K562 (cell line): Measurements from ENCODE around the gene ELP5. TPM values are rescaled to one million over a fixed set of nuclear protein-coding genes. Genes with fewer than 3 reads are reported as not detected.

Experiments
- BMI1 ChIP-seq: fragments of 150-350 bp; IDR thresholded peaks from 2 replicates; pipeline ENCODE4 v1.6.1; 2014; ENCODE audit warnings: low read length
- CSDE1 ChIP-seq, 2 experiments: fragments of 450-650 bp; IDR thresholded peaks; 2 replicates each; pipeline ENCODE4 v1.6.1; 2016; ENCODE audit warnings: mild to moderate bottlenecking in 1 of 2
- IRF2 ChIP-seq: sonication (generic); formaldehyde crosslinking; IDR thresholded peaks from 2 replicates; pipeline ENCODE4 v1.8.1; 2022; ENCODE audit warnings: mild to moderate bottlenecking, missing genetic modification reagents
- MAZ ChIP-seq, 2 experiments: fragments of 450-650 bp in 1 of 2; sonication (generic) in 1 of 2; formaldehyde crosslinking; IDR thresholded peaks in 1 of 2; conservative IDR thresholded peaks in 1 of 2; 2 replicates each; pipeline versions ENCODE4 v1.4.0 to v1.5.0; 2020; ENCODE audit warnings: mild to moderate bottlenecking in 1 of 2, missing genetic modification reagents in 1 of 2
- MBD1 ChIP-seq: fragments of 250-450 bp; sonication (Bioruptor Pico); IDR thresholded peaks from 2 replicates; pipeline ENCODE4 v1.8.0; 2022; ENCODE audit warnings: inconsistent platforms
- NRF1 ChIP-seq, 2 experiments: fragments of 450-650 bp; IDR thresholded peaks in 1 of 2; conservative IDR thresholded peaks in 1 of 2; 2 replicates each; pipeline ENCODE4 v1.6.1; 2014; ENCODE audit warnings: mild to moderate bottlenecking in 2 of 2
- PRDM10 ChIP-seq: fragments of 450-650 bp; IDR thresholded peaks from 2 replicates; pipeline ENCODE4 v1.6.1; 2018; ENCODE audit not compliant: partially characterized antibody
- RFX1 ChIP-seq: fragments of 450-650 bp; IDR thresholded peaks from 2 replicates; pipeline ENCODE4 v1.6.1; 2016; ENCODE audit warnings: mild to moderate bottlenecking, moderate library complexity
- SNIP1 ChIP-seq: fragments of 450-650 bp; IDR thresholded peaks from 2 replicates; pipeline ENCODE4 v1.7.1; 2017; ENCODE audit warnings: low read depth, mild to moderate bottlenecking
- SP1 ChIP-seq: sonication (generic); formaldehyde crosslinking; IDR thresholded peaks from 2 replicates; pipeline ENCODE4 v1.8.1; 2022; ENCODE audit warnings: mild to moderate bottlenecking, missing genetic modification reagents
- TFAP4 ChIP-seq: sonication (generic); formaldehyde crosslinking; IDR thresholded peaks from 2 replicates; pipeline ENCODE4 v1.8.0; 2022; ENCODE audit warnings: missing genetic modification reagents, mild to moderate bottlenecking, moderate library complexity, borderline replicate concordance
- VEZF1 ChIP-seq: fragments of 200-800 bp; sonication (Bioruptor generic); IDR thresholded peaks from 2 replicates; pipeline ENCODE4 v1.6.1; 2017; ENCODE audit warnings: missing genetic modification characterization, missing compliant biosample characterization
- ZBTB12 ChIP-seq: fragments of 250-450 bp; sonication (Bioruptor Pico); IDR thresholded peaks from 2 replicates; pipeline ENCODE4 v1.4.0; 2020
- ZNF740 ChIP-seq, 3 experiments: fragments of 200-800 bp in 1 of 3; sonication (Bioruptor generic) in 1 of 3; sonication (generic) in 1 of 3; formaldehyde crosslinking in 1 of 3; IDR thresholded peaks; 2 replicates each; pipeline versions ENCODE4 v1.6.1 to v1.8.0; 2016 to 2022; ENCODE audit warnings: mild to moderate bottlenecking in 2 of 3, missing compliant biosample characterization in 2 of 3, missing genetic modification characterization in 2 of 3, missing genetic modification reagents in 1 of 3
- ZNF778 ChIP-seq: fragments of 450-650 bp; formaldehyde crosslinking; IDR thresholded peaks from 2 replicates; pipeline ENCODE4 v1.4.0; 2020; ENCODE audit warnings: mild to moderate bottlenecking, moderate library complexity
- polyA plus RNA-seq, 8 experiments: library from polyadenylated mRNA; depleted of rRNA in 4 of 8; stranded (reverse) in 5 of 8; unstranded in 3 of 8; fragments of >200 nt; fragmentation: Nextera tagmentation in 2 of 8; fragmentation: Illumina TruSeq in 1 of 8; extraction: Ambion mirVana in 2 of 8; extraction: Trizol in 1 of 8; gene quantifications; 2 replicates each; pipeline versions ENCODE4 v1.2.1 to v1.2.3, GENCODE V29; 2011 to 2014; ENCODE audit warnings: inconsistent platforms in 1 of 8, missing spikeins in 1 of 8
- total RNA-seq, 7 experiments: library from RNA; depleted of rRNA in 6 of 7; stranded (reverse); fragments of >200 nt in 6 of 7; fragmentation: Illumina TruSeq in 2 of 7; extraction: Trizol in 2 of 7; gene quantifications; 2 replicates each; pipeline versions ENCODE4 v1.2.1 to v1.2.3, GENCODE V29; 2011 to 2021; ENCODE audit warnings: low replicate concordance in 1 of 7

Gene ELP5
- total and polyA plus RNA-seq, 9 of the 15 experiments (the other 6 are each of a cell fraction or from before 2014, with no cell fraction given): 25.7 to 77.9 (median 52.9) TPM

GRCh38 chr17:7204828-7205461 lies 47.1 kb upstream of the ELP5 start (continued):
- TF ChIP-seq ZNF740 (CRISPR knock-in tag; IDR thresholded peaks at IDR 0.05): 0 out of 2 replicates have a peak, but pooled peaks have one; percentile 18
- no peak for TF ChIP-seq ZNF740 (tag; IDR thresholded peaks at IDR 0.05)
- TF ChIP-seq ZNF778 (CRISPR knock-in tag): no peak
- peak; percentile 99 for TF ChIP-seq RFX1
- peak; percentile 42 to 53; a peak in 3 of 4 replicates for TF ChIP-seq NRF1 (conservative IDR thresholded peaks at IDR 0.05 in 1 of 2, IDR thresholded peaks at IDR 0.05 in 1 of 2)
- no peak for TF ChIP-seq ZBTB12 (CRISPR knock-in tag)
- TF ChIP-seq VEZF1: peak; percentile 70
- peak; percentile 81 for TF ChIP-seq BMI1
- no peak for TF ChIP-seq MBD1 (CRISPR knock-in tag)
- 0 out of 2 replicates have a peak, but pooled peaks have one; percentile 47 for TF ChIP-seq SP1 (CRISPR knock-in tag)
- no peak for TF ChIP-seq IRF2 (CRISPR knock-in tag)
- peak; percentile 45; the same call in 1 of the 2 replicates for TF ChIP-seq TFAP4
- TF ChIP-seq CSDE1 (IDR thresholded peaks at IDR 0.05): peak in 1 of 2 experiments; percentile 94; a peak in 2 of 4 replicates
- peak; percentile 92 for TF ChIP-seq PRDM10
- no peak for TF ChIP-seq SNIP1
- peak in 1 of 2 experiments; percentile 62; a peak in 1 of 4 replicates for TF ChIP-seq MAZ (CRISPR knock-in tag; conservative IDR thresholded peaks at IDR 0.05 in 1 of 2, IDR thresholded peaks at IDR 0.05 in 1 of 2)
